HG02970 (cell line): ENCODE results near the gene KIAA1217.

Experiments
- ATAC-seq: cut with Tn5 transposase; IDR thresholded peaks from one replicate; pipeline ENCODE4 v1.9.1; 2021; ENCODE audit warnings: mild to moderate bottlenecking, moderate library complexity, moderate number of reproducible peaks; ENCODE audit not compliant: unreplicated experiment, low FRiP score

The KIAA1217 gene

GRCh38 chr10:24455447-24455846 lies 246.5 kb downstream of the KIAA1217 start:
- no peak for ATAC-seq

- ATAC-seq: no peak
Observed at GRCh38 chr10:24456322-24456721, 247.4 kb downstream of the KIAA1217 start.

- ATAC-seq: no peak
Observed at GRCh38 chr10:24457661-24458318, 248.9 kb downstream of the KIAA1217 start.

GRCh38 chr10:24459836-24460235 lies 250.9 kb downstream of the KIAA1217 start:
- ATAC-seq: no peak

- ATAC-seq: no peak
Observed at GRCh38 chr10:24462291-24462813, 253.4 kb downstream of the KIAA1217 start.

- ATAC-seq: no peak
Observed at GRCh38 chr10:24462889-24463552, 254.1 kb downstream of the KIAA1217 start.

- ATAC-seq: no peak
Observed at GRCh38 chr10:24463611-24464426, 254.9 kb downstream of the KIAA1217 start.

GRCh38 chr10:24465124-24465874 lies 256.4 kb downstream of the KIAA1217 start:
- ATAC-seq: no peak

- peak; percentile 62 for ATAC-seq
Observed at GRCh38 chr10:24465891-24466818, 257.2 kb downstream of the KIAA1217 start.

GRCh38 chr10:24467136-24467535 lies 258.2 kb downstream of the KIAA1217 start:
- ATAC-seq: no peak

GRCh38 chr10:24467605-24468004 lies 258.7 kb downstream of the KIAA1217 start:
- ATAC-seq: no peak

- no peak for ATAC-seq
Observed at GRCh38 chr10:24468281-24468751, 259.4 kb downstream of the KIAA1217 start.

GRCh38 chr10:24469993-24470392 lies 261.1 kb downstream of the KIAA1217 start:
- ATAC-seq: no peak

GRCh38 chr10:24475598-24475997 lies 266.7 kb downstream of the KIAA1217 start:
- no peak for ATAC-seq

GRCh38 chr10:24476913-24477701 lies 268.2 kb downstream of the KIAA1217 start:
- ATAC-seq: no peak

GRCh38 chr10:24477915-24478314 lies 269.0 kb downstream of the KIAA1217 start:
- no peak for ATAC-seq

GRCh38 chr10:24479806-24480205 lies 270.9 kb downstream of the KIAA1217 start:
- ATAC-seq: no peak

GRCh38 chr10:24480447-24480846 lies 271.5 kb downstream of the KIAA1217 start:
- no peak for ATAC-seq
